GM12892 (cell line): ENCODE measurements around the gene ZNF488.

Experiments
- POLR2A ChIP-seq: IDR thresholded peaks from 2 replicates; pipeline ENCODE4 v1.6.1; 2011; ENCODE audit warnings: low read depth, low read length, control low read depth
- POLR2AphosphoS5 ChIP-seq: IDR thresholded peaks from 2 replicates; pipeline ENCODE4 v1.6.1; 2011; ENCODE audit warnings: low read depth, low read length, control low read depth
- TAF1 ChIP-seq: IDR thresholded peaks from 2 replicates; pipeline ENCODE4 v1.6.1; 2011; ENCODE audit warnings: low read depth, mild to moderate bottlenecking, control low read depth, low read length, borderline replicate concordance

DNA sequence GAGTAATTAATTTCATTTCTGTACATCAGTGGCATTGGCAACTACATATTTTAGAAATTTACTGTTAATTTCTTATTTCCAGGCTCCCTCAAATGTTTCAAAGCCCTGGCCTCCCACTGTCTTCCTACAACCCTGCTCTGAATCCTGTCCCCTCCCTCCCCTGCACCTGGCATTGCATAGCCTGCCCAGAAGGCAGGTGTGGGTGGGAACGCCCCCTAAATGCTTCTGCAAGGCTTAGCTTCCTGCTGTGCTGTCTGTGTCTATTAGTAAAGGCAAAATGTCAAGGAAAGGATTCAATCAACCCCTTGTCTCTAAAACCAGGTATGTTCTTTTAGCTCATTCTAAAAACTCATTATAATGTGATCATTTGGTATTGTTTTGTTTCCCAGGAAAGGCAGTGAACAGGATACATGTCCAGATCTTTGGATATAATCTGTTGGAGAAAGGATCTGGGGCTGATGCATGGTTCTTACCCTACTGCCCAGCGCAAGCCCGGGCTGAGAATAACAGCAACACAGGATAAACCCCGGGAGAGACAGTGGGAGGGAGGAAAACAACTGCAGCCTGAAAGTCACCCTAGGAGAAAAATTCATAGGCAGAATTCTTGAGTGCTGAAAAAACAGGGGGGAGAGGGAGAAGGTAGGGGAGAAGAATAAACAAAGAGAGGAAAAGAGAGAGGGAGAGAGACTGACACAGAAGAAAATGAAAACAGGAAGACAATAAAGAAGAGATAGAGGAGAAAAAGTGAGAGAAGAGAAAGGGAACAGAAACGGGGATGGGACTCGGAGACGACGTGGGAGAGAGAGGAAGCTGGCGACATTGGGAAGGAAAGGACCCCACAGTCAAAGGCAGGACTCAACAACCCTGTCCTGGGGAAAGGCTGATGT is 589 bp downstream of the ZNF488 start:
- TF ChIP-seq POLR2A, result no peak
- TF ChIP-seq TAF1, result no peak
- TF ChIP-seq POLR2AphosphoS5, result no peak
